ENCODE results near the gene ACOT7. TPM values are rescaled to one million over a fixed set of nuclear protein-coding genes. Genes with fewer than 3 reads are reported as not detected.

The ACOT7 gene
- total RNA-seq, 1 experiment from 2014 or later: 151 TPM

DNA sequence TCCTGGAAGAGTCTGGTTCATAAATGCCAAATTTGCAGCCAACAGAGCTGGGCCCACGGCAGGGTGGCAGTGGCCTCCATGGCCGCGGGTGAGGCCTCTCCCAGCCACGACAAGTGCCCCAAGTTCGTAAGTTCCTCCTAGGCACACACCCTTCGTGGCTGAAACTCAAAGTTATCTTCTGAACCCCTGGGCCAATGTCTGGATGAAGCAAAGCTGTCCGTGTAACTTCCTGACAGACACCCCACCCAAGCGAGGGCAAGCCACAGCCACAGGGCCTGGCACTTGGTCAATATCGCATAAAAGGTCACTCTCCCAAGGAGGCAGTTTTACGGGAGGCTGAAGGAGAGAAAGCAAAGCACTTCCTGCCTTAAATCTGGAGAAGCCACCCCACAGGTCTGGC lies 104.9 kb downstream of the ACOT7 start (continued):
- TF ChIP-seq, protein P1, sequence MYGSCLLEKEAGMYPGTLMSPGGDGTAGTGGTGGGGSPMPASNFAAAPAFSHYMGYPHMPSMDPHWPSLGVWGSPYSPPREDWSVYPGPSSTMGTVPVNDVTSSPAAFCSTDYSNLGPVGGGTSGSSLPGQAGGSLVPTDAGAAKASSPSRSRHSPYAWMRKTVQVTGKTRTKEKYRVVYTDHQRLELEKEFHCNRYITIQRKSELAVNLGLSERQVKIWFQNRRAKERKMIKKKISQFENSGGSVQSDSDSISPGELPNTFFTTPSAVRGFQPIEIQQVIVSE (CRISPR knock-in tag; IDR thresholded peaks at IDR 0.05; ENCODE audit: borderline replicate concordance): no peak
- TF ChIP-seq TCF7 (CRISPR knock-in tag; IDR thresholded peaks at IDR 0.05; ENCODE audit: low read depth): no peak
- TF ChIP-seq, protein P2, sequence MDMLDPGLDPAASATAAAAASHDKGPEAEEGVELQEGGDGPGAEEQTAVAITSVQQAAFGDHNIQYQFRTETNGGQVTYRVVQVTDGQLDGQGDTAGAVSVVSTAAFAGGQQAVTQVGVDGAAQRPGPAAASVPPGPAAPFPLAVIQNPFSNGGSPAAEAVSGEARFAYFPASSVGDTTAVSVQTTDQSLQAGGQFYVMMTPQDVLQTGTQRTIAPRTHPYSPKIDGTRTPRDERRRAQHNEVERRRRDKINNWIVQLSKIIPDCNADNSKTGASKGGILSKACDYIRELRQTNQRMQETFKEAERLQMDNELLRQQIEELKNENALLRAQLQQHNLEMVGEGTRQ (CRISPR knock-in tag; IDR thresholded peaks at IDR 0.05): no peak
- TF ChIP-seq, protein P3, sequence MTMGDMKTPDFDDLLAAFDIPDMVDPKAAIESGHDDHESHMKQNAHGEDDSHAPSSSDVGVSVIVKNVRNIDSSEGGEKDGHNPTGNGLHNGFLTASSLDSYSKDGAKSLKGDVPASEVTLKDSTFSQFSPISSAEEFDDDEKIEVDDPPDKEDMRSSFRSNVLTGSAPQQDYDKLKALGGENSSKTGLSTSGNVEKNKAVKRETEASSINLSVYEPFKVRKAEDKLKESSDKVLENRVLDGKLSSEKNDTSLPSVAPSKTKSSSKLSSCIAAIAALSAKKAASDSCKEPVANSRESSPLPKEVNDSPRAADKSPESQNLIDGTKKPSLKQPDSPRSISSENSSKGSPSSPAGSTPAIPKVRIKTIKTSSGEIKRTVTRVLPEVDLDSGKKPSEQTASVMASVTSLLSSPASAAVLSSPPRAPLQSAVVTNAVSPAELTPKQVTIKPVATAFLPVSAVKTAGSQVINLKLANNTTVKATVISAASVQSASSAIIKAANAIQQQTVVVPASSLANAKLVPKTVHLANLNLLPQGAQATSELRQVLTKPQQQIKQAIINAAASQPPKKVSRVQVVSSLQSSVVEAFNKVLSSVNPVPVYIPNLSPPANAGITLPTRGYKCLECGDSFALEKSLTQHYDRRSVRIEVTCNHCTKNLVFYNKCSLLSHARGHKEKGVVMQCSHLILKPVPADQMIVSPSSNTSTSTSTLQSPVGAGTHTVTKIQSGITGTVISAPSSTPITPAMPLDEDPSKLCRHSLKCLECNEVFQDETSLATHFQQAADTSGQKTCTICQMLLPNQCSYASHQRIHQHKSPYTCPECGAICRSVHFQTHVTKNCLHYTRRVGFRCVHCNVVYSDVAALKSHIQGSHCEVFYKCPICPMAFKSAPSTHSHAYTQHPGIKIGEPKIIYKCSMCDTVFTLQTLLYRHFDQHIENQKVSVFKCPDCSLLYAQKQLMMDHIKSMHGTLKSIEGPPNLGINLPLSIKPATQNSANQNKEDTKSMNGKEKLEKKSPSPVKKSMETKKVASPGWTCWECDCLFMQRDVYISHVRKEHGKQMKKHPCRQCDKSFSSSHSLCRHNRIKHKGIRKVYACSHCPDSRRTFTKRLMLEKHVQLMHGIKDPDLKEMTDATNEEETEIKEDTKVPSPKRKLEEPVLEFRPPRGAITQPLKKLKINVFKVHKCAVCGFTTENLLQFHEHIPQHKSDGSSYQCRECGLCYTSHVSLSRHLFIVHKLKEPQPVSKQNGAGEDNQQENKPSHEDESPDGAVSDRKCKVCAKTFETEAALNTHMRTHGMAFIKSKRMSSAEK (CRISPR knock-in tag; IDR thresholded peaks at IDR 0.05; ENCODE audit: borderline replicate concordance): no peak
- TF ChIP-seq, protein P4, sequence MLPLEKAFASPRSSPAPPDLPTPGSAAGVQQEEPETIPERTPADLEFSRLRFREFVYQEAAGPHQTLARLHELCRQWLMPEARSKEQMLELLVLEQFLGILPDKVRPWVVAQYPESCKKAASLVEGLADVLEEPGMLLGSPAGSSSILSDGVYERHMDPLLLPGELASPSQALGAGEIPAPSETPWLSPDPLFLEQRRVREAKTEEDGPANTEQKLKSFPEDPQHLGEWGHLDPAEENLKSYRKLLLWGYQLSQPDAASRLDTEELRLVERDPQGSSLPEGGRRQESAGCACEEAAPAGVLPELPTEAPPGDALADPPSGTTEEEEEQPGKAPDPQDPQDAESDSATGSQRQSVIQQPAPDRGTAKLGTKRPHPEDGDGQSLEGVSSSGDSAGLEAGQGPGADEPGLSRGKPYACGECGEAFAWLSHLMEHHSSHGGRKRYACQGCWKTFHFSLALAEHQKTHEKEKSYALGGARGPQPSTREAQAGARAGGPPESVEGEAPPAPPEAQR (CRISPR knock-in tag; IDR thresholded peaks at IDR 0.05): no peak
- no peak for TF ChIP-seq ZNF416 (CRISPR knock-in tag; IDR thresholded peaks at IDR 0.05)
- TF ChIP-seq GRHL2 (CRISPR knock-in tag; IDR thresholded peaks at IDR 0.05; ENCODE audit: insufficient replicate concordance, severe bottlenecking): no peak
- TF ChIP-seq, protein P5, sequence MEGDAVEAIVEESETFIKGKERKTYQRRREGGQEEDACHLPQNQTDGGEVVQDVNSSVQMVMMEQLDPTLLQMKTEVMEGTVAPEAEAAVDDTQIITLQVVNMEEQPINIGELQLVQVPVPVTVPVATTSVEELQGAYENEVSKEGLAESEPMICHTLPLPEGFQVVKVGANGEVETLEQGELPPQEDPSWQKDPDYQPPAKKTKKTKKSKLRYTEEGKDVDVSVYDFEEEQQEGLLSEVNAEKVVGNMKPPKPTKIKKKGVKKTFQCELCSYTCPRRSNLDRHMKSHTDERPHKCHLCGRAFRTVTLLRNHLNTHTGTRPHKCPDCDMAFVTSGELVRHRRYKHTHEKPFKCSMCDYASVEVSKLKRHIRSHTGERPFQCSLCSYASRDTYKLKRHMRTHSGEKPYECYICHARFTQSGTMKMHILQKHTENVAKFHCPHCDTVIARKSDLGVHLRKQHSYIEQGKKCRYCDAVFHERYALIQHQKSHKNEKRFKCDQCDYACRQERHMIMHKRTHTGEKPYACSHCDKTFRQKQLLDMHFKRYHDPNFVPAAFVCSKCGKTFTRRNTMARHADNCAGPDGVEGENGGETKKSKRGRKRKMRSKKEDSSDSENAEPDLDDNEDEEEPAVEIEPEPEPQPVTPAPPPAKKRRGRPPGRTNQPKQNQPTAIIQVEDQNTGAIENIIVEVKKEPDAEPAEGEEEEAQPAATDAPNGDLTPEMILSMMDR (IDR thresholded peaks at IDR 0.05): no peak
- TF ChIP-seq ETV6 (CRISPR knock-in tag; IDR thresholded peaks at IDR 0.05): no peak
- TF ChIP-seq NR1H2 (CRISPR knock-in tag; IDR thresholded peaks at IDR 0.05): no peak
- TF ChIP-seq, protein P6, sequence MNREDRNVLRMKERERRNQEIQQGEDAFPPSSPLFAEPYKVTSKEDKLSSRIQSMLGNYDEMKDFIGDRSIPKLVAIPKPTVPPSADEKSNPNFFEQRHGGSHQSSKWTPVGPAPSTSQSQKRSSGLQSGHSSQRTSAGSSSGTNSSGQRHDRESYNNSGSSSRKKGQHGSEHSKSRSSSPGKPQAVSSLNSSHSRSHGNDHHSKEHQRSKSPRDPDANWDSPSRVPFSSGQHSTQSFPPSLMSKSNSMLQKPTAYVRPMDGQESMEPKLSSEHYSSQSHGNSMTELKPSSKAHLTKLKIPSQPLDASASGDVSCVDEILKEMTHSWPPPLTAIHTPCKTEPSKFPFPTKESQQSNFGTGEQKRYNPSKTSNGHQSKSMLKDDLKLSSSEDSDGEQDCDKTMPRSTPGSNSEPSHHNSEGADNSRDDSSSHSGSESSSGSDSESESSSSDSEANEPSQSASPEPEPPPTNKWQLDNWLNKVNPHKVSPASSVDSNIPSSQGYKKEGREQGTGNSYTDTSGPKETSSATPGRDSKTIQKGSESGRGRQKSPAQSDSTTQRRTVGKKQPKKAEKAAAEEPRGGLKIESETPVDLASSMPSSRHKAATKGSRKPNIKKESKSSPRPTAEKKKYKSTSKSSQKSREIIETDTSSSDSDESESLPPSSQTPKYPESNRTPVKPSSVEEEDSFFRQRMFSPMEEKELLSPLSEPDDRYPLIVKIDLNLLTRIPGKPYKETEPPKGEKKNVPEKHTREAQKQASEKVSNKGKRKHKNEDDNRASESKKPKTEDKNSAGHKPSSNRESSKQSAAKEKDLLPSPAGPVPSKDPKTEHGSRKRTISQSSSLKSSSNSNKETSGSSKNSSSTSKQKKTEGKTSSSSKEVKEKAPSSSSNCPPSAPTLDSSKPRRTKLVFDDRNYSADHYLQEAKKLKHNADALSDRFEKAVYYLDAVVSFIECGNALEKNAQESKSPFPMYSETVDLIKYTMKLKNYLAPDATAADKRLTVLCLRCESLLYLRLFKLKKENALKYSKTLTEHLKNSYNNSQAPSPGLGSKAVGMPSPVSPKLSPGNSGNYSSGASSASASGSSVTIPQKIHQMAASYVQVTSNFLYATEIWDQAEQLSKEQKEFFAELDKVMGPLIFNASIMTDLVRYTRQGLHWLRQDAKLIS (CRISPR knock-in tag; IDR thresholded peaks at IDR 0.05; ENCODE audit: borderline replicate concordance): no peak

DNA sequence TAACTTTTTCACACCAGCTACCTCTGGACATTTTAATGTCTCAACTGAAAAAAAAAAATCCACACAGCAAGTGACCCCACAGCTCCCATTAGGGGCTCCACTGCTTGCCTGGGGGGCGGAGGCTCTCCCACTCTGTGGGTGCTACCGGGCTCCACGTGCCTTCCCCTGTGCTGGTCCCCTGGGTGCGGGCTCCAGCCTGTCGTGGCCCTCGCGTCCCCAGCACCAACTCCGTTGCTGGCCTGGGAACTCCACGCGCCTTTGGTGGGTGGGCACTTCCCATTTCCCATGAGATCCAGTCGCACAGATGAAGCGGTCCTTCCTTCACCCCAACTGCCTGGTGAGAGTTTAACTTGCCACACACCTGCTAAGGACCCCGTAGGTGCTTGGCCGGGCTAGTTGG lies 105.5 kb downstream of the ACOT7 start:
- Mint-ChIP-seq H3K27ac (peak overlapping the region; percentile 45; the same call in 1 of the 2 replicates), H3K36me3 (peaks cover 1% of the 10 kb centered on the region), H3K4me3 (no peak overlapping the region), H3K27me3 (ENCODE audit: low read depth) (no peaks in the 10 kb centered on the region), H3K4me1 (no peaks in the 10 kb centered on the region), H3K9me3 (no peaks in the 10 kb centered on the region)
- ChIA-PET CTCF (interaction anchor here (0.6 kb wide), 1 partner anchor 77 kb away, joined by 3 read pairs; no protein-coding TSS in a partner anchor), POLR2A (no interaction called here)
- no peak for DNase-seq (ENCODE audit: low spot score)
- TF ChIP-seq GABPB1 (CRISPR knock-in tag; IDR thresholded peaks at IDR 0.05): no peak
- TF ChIP-seq, protein P7, sequence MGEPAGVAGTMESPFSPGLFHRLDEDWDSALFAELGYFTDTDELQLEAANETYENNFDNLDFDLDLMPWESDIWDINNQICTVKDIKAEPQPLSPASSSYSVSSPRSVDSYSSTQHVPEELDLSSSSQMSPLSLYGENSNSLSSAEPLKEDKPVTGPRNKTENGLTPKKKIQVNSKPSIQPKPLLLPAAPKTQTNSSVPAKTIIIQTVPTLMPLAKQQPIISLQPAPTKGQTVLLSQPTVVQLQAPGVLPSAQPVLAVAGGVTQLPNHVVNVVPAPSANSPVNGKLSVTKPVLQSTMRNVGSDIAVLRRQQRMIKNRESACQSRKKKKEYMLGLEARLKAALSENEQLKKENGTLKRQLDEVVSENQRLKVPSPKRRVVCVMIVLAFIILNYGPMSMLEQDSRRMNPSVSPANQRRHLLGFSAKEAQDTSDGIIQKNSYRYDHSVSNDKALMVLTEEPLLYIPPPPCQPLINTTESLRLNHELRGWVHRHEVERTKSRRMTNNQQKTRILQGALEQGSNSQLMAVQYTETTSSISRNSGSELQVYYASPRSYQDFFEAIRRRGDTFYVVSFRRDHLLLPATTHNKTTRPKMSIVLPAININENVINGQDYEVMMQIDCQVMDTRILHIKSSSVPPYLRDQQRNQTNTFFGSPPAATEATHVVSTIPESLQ (CRISPR knock-in tag; IDR thresholded peaks at IDR 0.05): no peak
- no peak for ATAC-seq
